WTC11 (cell line): Measurements from ENCODE around the gene TTLL11.

ENCODE experiments used
- CTCF ChIP-seq: fragments of 200-600 bp; IDR thresholded peaks from 2 replicates; pipeline ENCODE4 v1.8.0; 2022; ENCODE audit warnings: antibody characterized with exemption
- NR1H2 ChIP-seq: sonication (generic); formaldehyde crosslinking; IDR thresholded peaks from 2 replicates; pipeline ENCODE4 v1.9.0; 2021; ENCODE audit warnings: mild to moderate bottlenecking, moderate library complexity, missing genetic modification reagents
- NR2C2 ChIP-seq: sonication (generic); formaldehyde crosslinking; IDR thresholded peaks from 2 replicates; pipeline ENCODE4 v1.8.0; 2022; ENCODE audit warnings: mild to moderate bottlenecking, missing genetic modification reagents
- SMAD3 ChIP-seq: sonication (generic); formaldehyde crosslinking; IDR thresholded peaks from 2 replicates; pipeline ENCODE4 v1.8.0; 2022; ENCODE audit warnings: missing genetic modification reagents, mild to moderate bottlenecking, borderline replicate concordance
- ZBTB21 ChIP-seq: sonication (generic); formaldehyde crosslinking; IDR thresholded peaks from 2 replicates; pipeline ENCODE4 v1.8.1; 2023; ENCODE audit warnings: mild to moderate bottlenecking, missing genetic modification reagents, borderline replicate concordance
- ZNF232 ChIP-seq: sonication (generic); formaldehyde crosslinking; IDR thresholded peaks from 2 replicates; pipeline ENCODE4 v1.8.0; 2022; ENCODE audit warnings: mild to moderate bottlenecking, missing genetic modification reagents
- ZNF512 ChIP-seq: sonication (generic); formaldehyde crosslinking; IDR thresholded peaks from 2 replicates; pipeline ENCODE4 v1.8.1; 2022; ENCODE audit warnings: missing genetic modification reagents, borderline replicate concordance

- no peak for TF ChIP-seq CTCF
- no peak for TF ChIP-seq NR2C2
- TF ChIP-seq ZBTB21 (CRISPR knock-in tag), result no peak
- TF ChIP-seq ZNF232 (CRISPR knock-in tag), result no peak
- no peak for TF ChIP-seq NR1H2 (CRISPR knock-in tag)
- TF ChIP-seq SMAD3 (CRISPR knock-in tag), result no peak
- no peak for TF ChIP-seq ZNF512 (CRISPR knock-in tag)
Measured at GRCh38 chr9:121935739-121936138, 157.4 kb downstream of the TTLL11 start.
